ENCODE data around the gene MSANTD7.

DNA sequence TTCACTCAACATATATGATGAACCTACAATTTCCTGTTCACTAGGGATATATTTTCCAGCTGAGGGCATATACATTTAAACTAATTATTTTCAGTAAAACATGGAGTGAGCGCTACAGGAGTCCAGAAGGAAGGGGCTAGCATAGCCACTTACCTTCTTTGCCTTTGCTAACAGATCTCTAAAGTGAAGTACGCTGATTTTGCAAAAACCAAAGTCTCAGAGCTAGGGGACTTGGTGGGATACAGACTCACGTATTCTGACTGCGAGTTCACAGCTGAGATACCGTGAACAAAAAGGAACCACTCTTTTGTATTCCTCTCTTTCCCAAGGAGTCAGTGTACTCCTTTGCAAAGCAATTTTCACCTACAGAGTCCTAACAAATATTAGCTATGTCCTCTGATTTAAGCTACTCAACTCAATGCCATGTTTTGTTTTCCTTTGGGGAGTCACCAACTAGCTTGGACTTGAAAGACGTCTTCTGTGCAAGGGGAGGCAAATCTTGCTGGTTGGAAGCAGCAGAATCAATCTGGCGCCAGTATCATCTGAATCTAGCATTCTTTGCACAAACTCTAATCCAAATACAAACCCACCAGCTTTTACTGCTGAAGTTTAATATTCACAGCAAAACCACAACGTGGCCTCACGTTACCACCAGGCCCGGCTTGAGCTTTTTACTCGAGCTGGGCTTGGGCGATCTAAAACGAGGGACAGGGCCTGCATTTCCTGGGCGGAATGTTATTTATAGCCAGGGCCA is 926 bp upstream of the MSANTD7 start:
- TF ChIP-seq POLR2A (IDR thresholded peaks at IDR 0.05; ENCODE audit: low read length) (no peak), GATA1 (IDR thresholded peaks at IDR 0.05; ENCODE audit: low read depth, low read length) (no peak)
